PC-3 (cell line): Measurements from ENCODE around the gene TMEM167B. TPM values are rescaled to one million over a fixed set of nuclear protein-coding genes. Genes with fewer than 3 reads are reported as not detected.

Source experiments
- ATAC-seq: fragments of 200-7000 bp; cut with Tn5 transposase; 2 replicates; pipeline ENCODE4 v1.9.1; 2020; ENCODE audit warnings: mild to moderate bottlenecking, moderate library complexity
- BruUV-seq: library from RNA; stranded (reverse); fragments of 400-500 nt; replicated peaks from 2 replicates; lab custom pipeline; 2021; lab: Mats Ljungman, UMichigan
- CTCF ChIA-PET: fragments of 300-600 bp; sonication (Branson Sonifier 250); formaldehyde crosslinking; loops from one replicate; lab custom pipeline; 2022; ENCODE audit warnings: antibody characterized with exemption; lab: Charles Lee
- POLR2A ChIA-PET: fragments of 300-600 bp; sonication (Branson Sonifier 250); formaldehyde crosslinking; loops from one replicate; lab custom pipeline; 2022; ENCODE audit warnings: antibody characterized with exemption; ENCODE audit not compliant: unreplicated experiment; lab: Charles Lee
- DNase-seq: peaks from one replicate; pipeline ENCODE4 v3.0.0-alpha.2; 2015
- H2AFZ ChIP-seq: fragments of 300-600 bp; sonication (generic); 2 replicates; pipeline ENCODE4 v1.6.0; 2016; ENCODE audit warnings: antibody characterized with exemption, low read length
- H3F3A ChIP-seq: fragments of 300-600 bp; sonication (generic); one replicate; pipeline ENCODE4 v1.6.0; 2017; ENCODE audit warnings: antibody characterized with exemption, low read length, control low read depth, mild to moderate bottlenecking; ENCODE audit not compliant: unreplicated experiment
- H3K27ac ChIP-seq: fragments of 300-600 bp; sonication (generic); 2 replicates; pipeline ENCODE4 v1.5.1; 2016; ENCODE audit warnings: mild to moderate bottlenecking, low read length
- H3K27me3 ChIP-seq: fragments of 300-600 bp; sonication (generic); 2 replicates; pipeline ENCODE4 v1.6.1; 2016; ENCODE audit warnings: low read length, mixed read lengths
- H3K36me3 ChIP-seq: fragments of 300-600 bp; sonication (generic); 2 replicates; pipeline ENCODE4 v1.6.1; 2016; ENCODE audit warnings: low read depth, mixed run types, low read length, mixed read lengths
- H3K4me1 ChIP-seq: fragments of 300-600 bp; sonication (generic); 2 replicates; pipeline ENCODE4 v1.5.1; 2016; ENCODE audit warnings: low read length; ENCODE audit not compliant: insufficient read depth
- H3K4me2 ChIP-seq: fragments of 300-600 bp; sonication (generic); 2 replicates; pipeline ENCODE4 v1.6.0; 2016; ENCODE audit warnings: low read length
- H3K4me3 ChIP-seq: fragments of 300-600 bp; sonication (generic); 2 replicates; pipeline ENCODE4 v1.5.1; 2016; ENCODE audit warnings: mild to moderate bottlenecking, low read length, mixed read lengths
- H3K79me2 ChIP-seq: fragments of 300-600 bp; sonication (generic); 2 replicates; pipeline ENCODE4 v1.6.1; 2017; ENCODE audit warnings: low read length, mixed read lengths
- H3K9ac ChIP-seq: fragments of 300-600 bp; sonication (generic); 2 replicates; pipeline ENCODE4 v1.6.0; 2016; ENCODE audit warnings: mild to moderate bottlenecking, low read length
- H3K9me2 ChIP-seq: fragments of 300-600 bp; sonication (generic); replicated peaks from 2 replicates; pipeline ENCODE4 v1.6.1; 2016; ENCODE audit warnings: mixed run types, low read length, mixed read lengths
- H3K9me3 ChIP-seq: fragments of 300-600 bp; sonication (generic); 2 replicates; pipeline ENCODE4 v1.6.1; 2016; ENCODE audit warnings: low read length, mixed read lengths
- H4K20me1 ChIP-seq: fragments of 300-600 bp; sonication (generic); 2 replicates; pipeline ENCODE4 v1.6.1; 2016; ENCODE audit warnings: low read length, mixed read lengths
- CTCF ChIP-seq: fragments of 300-600 bp; sonication (generic); conservative IDR thresholded peaks from 2 replicates; pipeline ENCODE4 v1.5.1; 2017; ENCODE audit warnings: antibody characterized with exemption, low read depth, mild to moderate bottlenecking, low read length
- EZH2 ChIP-seq: fragments of 300-600 bp; sonication (generic); IDR thresholded peaks from one replicate; pipeline ENCODE4 v1.6.1; 2017; ENCODE audit warnings: antibody characterized with exemption, mild to moderate bottlenecking, low read length; ENCODE audit not compliant: unreplicated experiment
- EZH2phosphoT487 ChIP-seq: fragments of 300-600 bp; sonication (generic); IDR thresholded peaks from 2 replicates; pipeline ENCODE4 v1.6.1; 2018; ENCODE audit warnings: mild to moderate bottlenecking, antibody characterized with exemption, low read length, borderline replicate concordance
- intact Hi-C: fragments of 100-400 bp; cut with micrococcal nuclease; formaldehyde crosslinking; loops from 2 replicates; pipeline ENCODE4 v1.9.0; 2023
- total RNA-seq: library from RNA; depleted of rRNA; stranded (reverse); fragments of >200 nt; gene quantifications from 2 replicates; pipeline ENCODE4 v1.2.3, GENCODE V29; 2014

The TMEM167B gene
- total RNA-seq, 1 experiment from 2014 or later, result 27.7 TPM

GRCh38 chr1:109091078-109091838, 694 bp downstream of the TMEM167B start:
- BruUV-seq, result TSS peak; percentile 59
- ChIA-PET CTCF (interaction anchor here (1.1 kb wide), 1 partner anchor 9 kb away, joined by 6 read pairs; no protein-coding TSS in a partner anchor), POLR2A (interaction anchor here (0.6 to 2.3 kb wide), 2 partner anchors 9 kb away, joined by 3 to 7 read pairs; no protein-coding TSS in a partner anchor)
- H3K79me2 ChIP-seq, result peaks cover 50% of the 10 kb centered on the region
- no peaks in the 10 kb centered on the region for H4K20me1 ChIP-seq
- H3K9me2 ChIP-seq, result no peaks in the 10 kb centered on the region
- H3K9me3 ChIP-seq, result no peaks in the 10 kb centered on the region
- peak overlapping the region; percentile 89 for H3K4me3 ChIP-seq
- peak overlapping the region; percentile 90 for H3K9ac ChIP-seq
- ATAC-seq, result peak; percentile 77
- peaks cover 25% of the 10 kb centered on the region for H3K4me1 ChIP-seq
- H3K27me3 ChIP-seq, result no peaks in the 10 kb centered on the region
- peak overlapping the region; percentile 80 for H3K27ac ChIP-seq
- peaks cover 11% of the 10 kb centered on the region; the same call in 1 of the 2 replicates for H3K36me3 ChIP-seq
- H3K4me2 ChIP-seq, result peak overlapping the region; percentile 96
- intact Hi-C loops, result loop anchor here (1.0 kb wide), 1 partner anchor 8 kb away; no protein-coding TSS in a partner anchor
- peak; percentile 41 for DNase-seq
- TF ChIP-seq EZH2phosphoT487 (no peak), EZH2 (no peak), CTCF (no peak)
- H3F3A ChIP-seq, result no peaks in the 10 kb centered on the region
- H2AFZ ChIP-seq, result peak overlapping the region; percentile 99

- H4K20me1 ChIP-seq, result no peaks in the 10 kb centered on the region
- H2AFZ ChIP-seq, result peak overlapping the region; percentile 99
- BruUV-seq, result no TSS peak
- no peaks in the 10 kb centered on the region for H3K9me2 ChIP-seq
- peaks cover 50% of the 10 kb centered on the region for H3K79me2 ChIP-seq
- H3K4me3 ChIP-seq, result peak overlapping the region; percentile 89
- ChIA-PET CTCF (interaction anchor here (1.1 kb wide), 1 partner anchor 8 kb away, joined by 6 read pairs; no protein-coding TSS in a partner anchor), POLR2A (interaction anchor here (2.3 kb wide), 1 partner anchor 8 kb away, joined by 7 read pairs; no protein-coding TSS in a partner anchor)
- peaks cover 11% of the 10 kb centered on the region; the same call in 1 of the 2 replicates for H3K36me3 ChIP-seq
- H3K27me3 ChIP-seq, result no peaks in the 10 kb centered on the region
- TF ChIP-seq EZH2 (no peak), EZH2phosphoT487 (no peak), CTCF (no peak)
- ATAC-seq, result no peak
- no peak for DNase-seq
- peak overlapping the region; percentile 90 for H3K9ac ChIP-seq
- peak overlapping the region; percentile 96 for H3K4me2 ChIP-seq
- H3K9me3 ChIP-seq, result no peaks in the 10 kb centered on the region
- intact Hi-C loops, result loop anchor here (1.0 kb wide), 1 partner anchor 7 kb away; no protein-coding TSS in a partner anchor
- peaks cover 28% of the 10 kb centered on the region for H3K4me1 ChIP-seq
- H3K27ac ChIP-seq, result peak overlapping the region; percentile 80
- H3F3A ChIP-seq, result no peaks in the 10 kb centered on the region
Observed at GRCh38 chr1:109091839-109092193, 1.3 kb downstream of the TMEM167B start.

GRCh38 chr1:109094377-109094803, 3.8 kb downstream of the TMEM167B start:
- intact Hi-C loops, result no loop called here

More at GRCh38 chr1:109094377-109094803, 3.8 kb downstream of the TMEM167B start:
- DNase-seq (no peak), ATAC-seq (no peak)
- Histone ChIP-seq H3K4me1 (peaks cover 27% of the 10 kb centered on the region), H3K9me2 (no peaks in the 10 kb centered on the region), H3K9ac (no peak overlapping the region), H3K27ac (no peak overlapping the region), H3K79me2 (peaks cover 49% of the 10 kb centered on the region), H3K4me2 (no peak overlapping the region), H3K36me3 (peaks cover 11% of the 10 kb centered on the region; the same call in 1 of the 2 replicates), H3K27me3 (no peaks in the 10 kb centered on the region), H4K20me1 (no peaks in the 10 kb centered on the region), H3F3A (no peaks in the 10 kb centered on the region), H3K9me3 (no peaks in the 10 kb centered on the region), H2AFZ (no peak overlapping the region), H3K4me3 (no peak overlapping the region)
- CTCF ChIA-PET, result no interaction called here
- no TSS peak for BruUV-seq
- TF ChIP-seq EZH2 (no peak), CTCF (no peak), EZH2phosphoT487 (no peak)
- POLR2A ChIA-PET, result no interaction called here
